ENCODE results near the gene MAPKBP1. TPM values are rescaled to one million over a fixed set of nuclear protein-coding genes. Genes with fewer than 3 reads are reported as not detected.
"Not testable (repeated sequence)": the region's sequence is repeated elsewhere in the genome, so short reads cannot be mapped to it uniquely, and the experiment has no call there.

The MAPKBP1 gene, protein sequence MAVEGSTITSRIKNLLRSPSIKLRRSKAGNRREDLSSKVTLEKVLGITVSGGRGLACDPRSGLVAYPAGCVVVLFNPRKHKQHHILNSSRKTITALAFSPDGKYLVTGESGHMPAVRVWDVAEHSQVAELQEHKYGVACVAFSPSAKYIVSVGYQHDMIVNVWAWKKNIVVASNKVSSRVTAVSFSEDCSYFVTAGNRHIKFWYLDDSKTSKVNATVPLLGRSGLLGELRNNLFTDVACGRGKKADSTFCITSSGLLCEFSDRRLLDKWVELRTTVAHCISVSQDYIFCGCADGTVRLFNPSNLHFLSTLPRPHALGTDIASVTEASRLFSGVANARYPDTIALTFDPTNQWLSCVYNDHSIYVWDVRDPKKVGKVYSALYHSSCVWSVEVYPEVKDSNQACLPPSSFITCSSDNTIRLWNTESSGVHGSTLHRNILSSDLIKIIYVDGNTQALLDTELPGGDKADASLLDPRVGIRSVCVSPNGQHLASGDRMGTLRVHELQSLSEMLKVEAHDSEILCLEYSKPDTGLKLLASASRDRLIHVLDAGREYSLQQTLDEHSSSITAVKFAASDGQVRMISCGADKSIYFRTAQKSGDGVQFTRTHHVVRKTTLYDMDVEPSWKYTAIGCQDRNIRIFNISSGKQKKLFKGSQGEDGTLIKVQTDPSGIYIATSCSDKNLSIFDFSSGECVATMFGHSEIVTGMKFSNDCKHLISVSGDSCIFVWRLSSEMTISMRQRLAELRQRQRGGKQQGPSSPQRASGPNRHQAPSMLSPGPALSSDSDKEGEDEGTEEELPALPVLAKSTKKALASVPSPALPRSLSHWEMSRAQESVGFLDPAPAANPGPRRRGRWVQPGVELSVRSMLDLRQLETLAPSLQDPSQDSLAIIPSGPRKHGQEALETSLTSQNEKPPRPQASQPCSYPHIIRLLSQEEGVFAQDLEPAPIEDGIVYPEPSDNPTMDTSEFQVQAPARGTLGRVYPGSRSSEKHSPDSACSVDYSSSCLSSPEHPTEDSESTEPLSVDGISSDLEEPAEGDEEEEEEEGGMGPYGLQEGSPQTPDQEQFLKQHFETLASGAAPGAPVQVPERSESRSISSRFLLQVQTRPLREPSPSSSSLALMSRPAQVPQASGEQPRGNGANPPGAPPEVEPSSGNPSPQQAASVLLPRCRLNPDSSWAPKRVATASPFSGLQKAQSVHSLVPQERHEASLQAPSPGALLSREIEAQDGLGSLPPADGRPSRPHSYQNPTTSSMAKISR (N-terminal part only)
- 22.8 and 25.6 TPM in 2 replicates for total RNA-seq

DNA sequence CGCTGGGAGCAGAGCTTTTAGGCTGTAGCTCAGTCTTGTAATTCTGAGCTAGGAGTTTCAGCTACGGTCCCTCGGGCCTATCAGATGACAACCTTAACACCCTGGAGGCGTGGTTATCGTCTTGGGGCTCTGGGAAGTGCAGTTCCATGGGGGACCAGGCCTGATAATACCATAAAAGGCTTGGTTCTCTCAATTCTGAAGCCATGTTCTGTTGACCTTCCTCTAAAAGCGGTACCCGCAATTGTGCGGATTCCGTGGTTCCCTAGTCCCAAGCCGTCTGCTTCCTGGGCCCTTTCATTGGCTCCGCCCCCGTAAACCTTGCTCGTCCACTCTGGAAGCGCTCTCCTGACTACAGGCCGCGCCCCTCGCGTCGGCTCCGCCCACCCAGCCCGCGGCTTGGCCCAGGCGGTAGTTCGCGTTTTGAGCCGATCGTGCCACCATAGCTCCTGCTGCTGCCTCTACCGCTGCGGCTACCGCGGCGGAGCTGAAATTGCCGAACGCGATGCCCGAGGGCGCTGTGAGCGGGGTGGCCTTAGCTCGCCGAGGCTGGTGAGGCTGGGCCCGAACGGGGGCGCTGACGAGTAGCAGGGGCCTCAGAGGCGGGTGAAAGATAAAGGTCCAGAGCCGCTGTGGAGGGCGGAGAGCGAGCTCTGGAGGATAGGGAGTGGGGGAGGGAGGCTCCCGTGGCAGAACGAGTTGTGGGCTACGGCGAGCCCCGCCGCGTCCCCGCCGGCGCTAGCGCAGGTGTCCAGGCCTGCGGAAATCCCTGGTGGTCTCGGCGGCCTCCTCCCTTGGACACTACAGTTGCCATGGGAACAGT lies at the start of gene MAPKBP1:
Gene MAPKBP1 (plus strand): TSS at position 423 of the 820 bp plus-strand sequence. CDS start 792 bp downstream, outside the sequence.
- Histone ChIP-seq H4K20me1 (ENCODE audit: insufficient read depth, low read length) (peaks cover 22% of the 10 kb centered on the region), H3K79me2 (ENCODE audit: insufficient read depth, low read length) (peaks cover 44% of the 10 kb centered on the region), H2AFZ (ENCODE audit: low read length) (peak within 1 kb of the TSS; percentile 61), H3K9me3 (ENCODE audit: low read depth, low read length) (no peaks in the 10 kb centered on the region), H3K4me2 (ENCODE audit: insufficient read depth, low read length) (peak within 1 kb of the TSS; percentile 96), H3K36me3 (ENCODE audit: insufficient read depth, low read length) (no peaks in the 10 kb centered on the region), H3K4me1 (ENCODE audit: insufficient read depth, low read length) (peaks cover 50% of the 10 kb centered on the region), H3K27me3 (ENCODE audit: insufficient read depth, low read length) (no peaks in the 10 kb centered on the region), H3K4me3 (ENCODE audit: insufficient read depth, low read length) (peak within 1 kb of the TSS; percentile 72), H3K27ac (ENCODE audit: low read depth, low read length) (peak within 1 kb of the TSS; percentile 67)
- DNase-seq (ENCODE audit: insufficient read length, low spot score, missing footprints): peak; percentile 96
- TF ChIP-seq, protein P1, sequence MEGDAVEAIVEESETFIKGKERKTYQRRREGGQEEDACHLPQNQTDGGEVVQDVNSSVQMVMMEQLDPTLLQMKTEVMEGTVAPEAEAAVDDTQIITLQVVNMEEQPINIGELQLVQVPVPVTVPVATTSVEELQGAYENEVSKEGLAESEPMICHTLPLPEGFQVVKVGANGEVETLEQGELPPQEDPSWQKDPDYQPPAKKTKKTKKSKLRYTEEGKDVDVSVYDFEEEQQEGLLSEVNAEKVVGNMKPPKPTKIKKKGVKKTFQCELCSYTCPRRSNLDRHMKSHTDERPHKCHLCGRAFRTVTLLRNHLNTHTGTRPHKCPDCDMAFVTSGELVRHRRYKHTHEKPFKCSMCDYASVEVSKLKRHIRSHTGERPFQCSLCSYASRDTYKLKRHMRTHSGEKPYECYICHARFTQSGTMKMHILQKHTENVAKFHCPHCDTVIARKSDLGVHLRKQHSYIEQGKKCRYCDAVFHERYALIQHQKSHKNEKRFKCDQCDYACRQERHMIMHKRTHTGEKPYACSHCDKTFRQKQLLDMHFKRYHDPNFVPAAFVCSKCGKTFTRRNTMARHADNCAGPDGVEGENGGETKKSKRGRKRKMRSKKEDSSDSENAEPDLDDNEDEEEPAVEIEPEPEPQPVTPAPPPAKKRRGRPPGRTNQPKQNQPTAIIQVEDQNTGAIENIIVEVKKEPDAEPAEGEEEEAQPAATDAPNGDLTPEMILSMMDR (IDR thresholded peaks at IDR 0.05; ENCODE audit: extremely low read depth, low read depth, low read length): peak; percentile 76

DNA sequence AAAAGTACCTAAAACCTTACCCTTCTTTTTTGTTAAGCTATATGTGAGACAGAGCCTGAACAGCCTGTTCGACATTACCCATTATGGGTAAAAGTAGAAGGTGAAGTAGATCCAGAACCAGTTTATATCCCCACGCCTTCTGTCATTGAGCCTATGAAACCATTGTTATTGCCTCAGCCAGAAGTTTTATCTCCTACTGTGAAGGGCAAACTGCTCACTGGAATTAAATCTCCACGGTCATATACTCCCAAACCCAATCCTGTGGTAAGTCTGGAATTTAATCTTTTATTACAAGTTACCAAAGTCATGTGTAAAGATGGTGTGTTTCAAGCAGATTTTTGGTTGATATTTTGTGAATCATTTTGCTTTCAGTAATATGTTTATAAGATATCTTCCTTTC lies 47.1 kb upstream of the MAPKBP1 start:
- Histone ChIP-seq H3K4me3 (ENCODE audit: insufficient read depth, low read length) (no peak overlapping the region), H3K36me3 (ENCODE audit: insufficient read depth, low read length) (peaks cover 6% of the 10 kb centered on the region), H3K27ac (ENCODE audit: low read depth, low read length) (no peak overlapping the region), H3K4me2 (ENCODE audit: insufficient read depth, low read length) (no peak overlapping the region), H3K4me1 (ENCODE audit: insufficient read depth, low read length) (no peaks in the 10 kb centered on the region), H4K20me1 (ENCODE audit: insufficient read depth, low read length) (no peaks in the 10 kb centered on the region), H3K9me3 (ENCODE audit: low read depth, low read length) (no peaks in the 10 kb centered on the region), H3K27me3 (ENCODE audit: insufficient read depth, low read length) (no peaks in the 10 kb centered on the region), H2AFZ (ENCODE audit: low read length) (no peak overlapping the region), H3K79me2 (ENCODE audit: insufficient read depth, low read length) (peaks cover 5% of the 10 kb centered on the region)
- peak; percentile 75 for DNase-seq (ENCODE audit: insufficient read length, low spot score, missing footprints)
- TF ChIP-seq, protein P1 (IDR thresholded peaks at IDR 0.05; ENCODE audit: extremely low read depth, low read depth, low read length): no peak

DNA sequence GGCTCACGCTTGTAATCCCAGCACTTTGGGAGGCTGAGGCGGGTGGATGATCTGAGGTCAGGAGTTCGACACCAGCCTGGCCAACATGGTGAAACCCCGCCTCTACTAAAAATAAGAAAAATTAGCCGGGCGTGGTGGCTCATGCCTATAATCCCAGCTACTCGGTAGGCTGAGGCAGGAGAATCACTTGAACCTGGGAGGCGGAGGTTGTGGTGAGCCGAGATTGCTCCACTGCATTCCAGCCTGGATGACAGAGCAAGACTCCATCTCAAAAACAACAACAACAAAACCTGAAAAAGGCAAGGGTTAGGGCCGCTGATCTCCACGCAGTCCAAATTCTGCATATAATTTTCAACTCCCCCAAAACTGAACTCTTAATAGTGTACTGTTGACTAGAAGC lies 46.2 kb upstream of the MAPKBP1 start:
- not testable (repeated sequence) for H3K4me1 ChIP-seq (ENCODE audit: insufficient read depth, low read length); H3K36me3 ChIP-seq (ENCODE audit: insufficient read depth, low read length); DNase-seq (ENCODE audit: insufficient read length, low spot score, missing footprints); H3K27me3 ChIP-seq (ENCODE audit: insufficient read depth, low read length); H3K9me3 ChIP-seq (ENCODE audit: low read depth, low read length); H4K20me1 ChIP-seq (ENCODE audit: insufficient read depth, low read length); H3K4me3 ChIP-seq (ENCODE audit: insufficient read depth, low read length); H2AFZ ChIP-seq (ENCODE audit: low read length); H3K27ac ChIP-seq (ENCODE audit: low read depth, low read length); H3K79me2 ChIP-seq (ENCODE audit: insufficient read depth, low read length); H3K4me2 ChIP-seq (ENCODE audit: insufficient read depth, low read length)

DNA sequence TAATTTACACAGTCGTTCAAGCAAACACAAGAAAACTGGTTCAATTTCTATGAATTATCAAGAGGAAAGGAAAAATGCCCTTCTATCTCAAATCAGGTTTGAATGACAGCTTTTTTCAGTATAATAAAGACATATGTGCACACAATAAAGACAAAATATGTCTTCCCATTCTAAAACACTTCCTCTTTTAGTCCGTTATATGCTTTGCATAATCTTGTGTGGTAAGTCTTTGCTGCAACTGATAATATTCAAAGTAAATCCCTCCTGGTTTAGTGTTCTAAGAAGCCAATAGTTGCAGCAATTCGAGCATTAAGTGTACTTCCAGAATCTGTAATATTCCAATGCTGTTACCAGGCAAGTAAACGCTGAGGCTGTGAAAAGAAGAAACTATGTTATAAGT lies 43.7 kb upstream of the MAPKBP1 start:
- H3K79me2 ChIP-seq (ENCODE audit: insufficient read depth, low read length): no peaks in the 10 kb centered on the region
- DNase-seq (ENCODE audit: insufficient read length, low spot score, missing footprints): no peak

More for the DNA sequence above, 43.7 kb upstream of the MAPKBP1 start:
- H4K20me1 ChIP-seq (ENCODE audit: insufficient read depth, low read length): no peaks in the 10 kb centered on the region
- H3K27me3 ChIP-seq (ENCODE audit: insufficient read depth, low read length): no peaks in the 10 kb centered on the region
- H3K4me3 ChIP-seq (ENCODE audit: insufficient read depth, low read length): no peak overlapping the region
- no peak overlapping the region for H3K27ac ChIP-seq (ENCODE audit: low read depth, low read length)
- H3K4me2 ChIP-seq (ENCODE audit: insufficient read depth, low read length): no peak overlapping the region
- no peak overlapping the region for H2AFZ ChIP-seq (ENCODE audit: low read length)
- H3K36me3 ChIP-seq (ENCODE audit: insufficient read depth, low read length): peaks cover 19% of the 10 kb centered on the region
- no peaks in the 10 kb centered on the region for H3K9me3 ChIP-seq (ENCODE audit: low read depth, low read length)
- no peaks in the 10 kb centered on the region for H3K4me1 ChIP-seq (ENCODE audit: insufficient read depth, low read length)
- TF ChIP-seq, protein P1 (IDR thresholded peaks at IDR 0.05; ENCODE audit: extremely low read depth, low read depth, low read length): no peak

Data from osteoblast (primary cell).